Panc1 (cell line): ENCODE measurements around the gene DNM1L. TPM values are rescaled to one million over a fixed set of nuclear protein-coding genes. Genes with fewer than 3 reads are reported as not detected.

Experiments
- ATAC-seq: fragments of 200-7000 bp; cut with Tn5 transposase; 2 replicates; pipeline ENCODE4 v1.9.1; 2020; ENCODE audit warnings: mild to moderate bottlenecking, moderate library complexity
- BruUV-seq: library from RNA; stranded (reverse); fragments of 400-500 nt; replicated peaks from 2 replicates; lab custom pipeline; 2021; lab: Mats Ljungman, UMichigan
- CTCF ChIA-PET: fragments of 300-600 bp; sonication (Branson Sonifier 250); formaldehyde crosslinking; loops from one replicate; lab custom pipeline; 2022; ENCODE audit warnings: antibody characterized with exemption; lab: Charles Lee
- POLR2A ChIA-PET: fragments of 300-600 bp; sonication (Branson Sonifier 250); formaldehyde crosslinking; loops from one replicate; lab custom pipeline; 2022; ENCODE audit warnings: antibody characterized with exemption; lab: Charles Lee
- DNase-seq: peaks from one replicate; pipeline ENCODE4 v3.0.0-alpha.2; 2010; ENCODE audit warnings: low read depth, low spot score
- H3K27ac ChIP-seq: 2 replicates; pipeline ENCODE4 v1.5.1; 2011; ENCODE audit warnings: mild to moderate bottlenecking, low read length, inconsistent platforms
- H3K27me3 ChIP-seq: fragments of 200-500 bp; sonication (Bioruptor generic); 2 replicates; pipeline ENCODE4 v1.6.0; 2014; ENCODE audit warnings: low read length, inconsistent platforms; ENCODE audit not compliant: control insufficient read depth, insufficient read depth
- H3K36me3 ChIP-seq: fragments of 200-500 bp; sonication (Bioruptor generic); 2 replicates; pipeline ENCODE4 v1.5.1; 2014; ENCODE audit warnings: inconsistent platforms, mild to moderate bottlenecking, low read length, moderate library complexity; ENCODE audit not compliant: control insufficient read depth, insufficient read depth
- H3K4me1 ChIP-seq: 2 replicates; pipeline ENCODE4 v1.5.1; 2011; ENCODE audit warnings: inconsistent platforms, mild to moderate bottlenecking, low read length, moderate library complexity; ENCODE audit not compliant: control insufficient read depth, insufficient read depth
- H3K4me3 ChIP-seq, 2 experiments: 2 replicates each; pipeline ENCODE4 v1.5.1; 2011 to 2012; ENCODE audit warnings: low read depth in 2 of 2, low read length in 2 of 2, mild to moderate bottlenecking in 2 of 2, inconsistent platforms in 1 of 2, moderate library complexity in 1 of 2
- H3K9me3 ChIP-seq: fragments of 200-500 bp; sonication (Bioruptor generic); 2 replicates; pipeline ENCODE4 v1.5.1; 2014; ENCODE audit warnings: low read depth, mild to moderate bottlenecking, inconsistent platforms, low read length, moderate library complexity; ENCODE audit not compliant: control insufficient read depth, insufficient read depth
- POLR2AphosphoS5 ChIP-seq: IDR thresholded peaks from 2 replicates; pipeline ENCODE4 v1.6.1; 2012; ENCODE audit warnings: mild to moderate bottlenecking, low read depth, low read length, moderate library complexity
- SIN3A ChIP-seq: IDR thresholded peaks from 2 replicates; pipeline ENCODE4 v1.6.1; 2012; ENCODE audit warnings: low read depth, mild to moderate bottlenecking, low read length, moderate library complexity, borderline replicate concordance; ENCODE audit not compliant: insufficient read depth
- TCF7L2 ChIP-seq: IDR thresholded peaks from 2 replicates; pipeline ENCODE4 v1.6.1; 2011; ENCODE audit warnings: mild to moderate bottlenecking, low read depth, low read length, inconsistent platforms
- in situ Hi-C: cut with HindIII; loops from 2 replicates; pipeline ENCODE4 v1.10.0; 2016; ENCODE audit warnings: low sequenced_read_pairs, low pct_unique_long_range_greater_than_20kb
- intact Hi-C: fragments of 100-400 bp; cut with micrococcal nuclease; formaldehyde crosslinking; loops from one replicate; pipeline ENCODE4 v1.10.0; 2022; ENCODE audit not compliant: unreplicated experiment
- total RNA-seq: library from RNA; stranded (reverse); gene quantifications from one replicate; pipeline ENCODE4 v1.2.1, GENCODE V29; 2021; ENCODE audit not compliant: unreplicated experiment
- TF ChIP-seq, protein P1 (sequence below), 2 experiments: IDR thresholded peaks; 2 replicates each; pipeline ENCODE4 v1.6.1; 2011 to 2012; ENCODE audit warnings: low read depth in 2 of 2, control low read depth in 1 of 2, low read length in 1 of 2, mild to moderate bottlenecking in 1 of 2, moderate library complexity in 1 of 2; ENCODE audit not compliant: insufficient read depth in 1 of 2
- TF ChIP-seq, protein P2 (sequence below): fragments of 450-650 bp; IDR thresholded peaks from 2 replicates; pipeline ENCODE4 v1.5.1; 2017; ENCODE audit warnings: mild to moderate bottlenecking

The DNM1L gene
- total RNA-seq, 1 experiment from 2014 or later: 91.8 TPM

- H3K36me3 ChIP-seq: no peaks in the 10 kb centered on the region
- no peaks in the 10 kb centered on the region for H3K9me3 ChIP-seq
- no TSS peak for BruUV-seq
- no peaks in the 10 kb centered on the region for H3K4me1 ChIP-seq
- in situ Hi-C loops (no loop called here), intact Hi-C loops (no loop called here)
- ATAC-seq (no peak), DNase-seq (no peak)
- CTCF ChIA-PET: no interaction called here
- no peak overlapping the region for H3K27ac ChIP-seq
- H3K27me3 ChIP-seq: no peaks in the 10 kb centered on the region
- TF ChIP-seq, protein P1, sequence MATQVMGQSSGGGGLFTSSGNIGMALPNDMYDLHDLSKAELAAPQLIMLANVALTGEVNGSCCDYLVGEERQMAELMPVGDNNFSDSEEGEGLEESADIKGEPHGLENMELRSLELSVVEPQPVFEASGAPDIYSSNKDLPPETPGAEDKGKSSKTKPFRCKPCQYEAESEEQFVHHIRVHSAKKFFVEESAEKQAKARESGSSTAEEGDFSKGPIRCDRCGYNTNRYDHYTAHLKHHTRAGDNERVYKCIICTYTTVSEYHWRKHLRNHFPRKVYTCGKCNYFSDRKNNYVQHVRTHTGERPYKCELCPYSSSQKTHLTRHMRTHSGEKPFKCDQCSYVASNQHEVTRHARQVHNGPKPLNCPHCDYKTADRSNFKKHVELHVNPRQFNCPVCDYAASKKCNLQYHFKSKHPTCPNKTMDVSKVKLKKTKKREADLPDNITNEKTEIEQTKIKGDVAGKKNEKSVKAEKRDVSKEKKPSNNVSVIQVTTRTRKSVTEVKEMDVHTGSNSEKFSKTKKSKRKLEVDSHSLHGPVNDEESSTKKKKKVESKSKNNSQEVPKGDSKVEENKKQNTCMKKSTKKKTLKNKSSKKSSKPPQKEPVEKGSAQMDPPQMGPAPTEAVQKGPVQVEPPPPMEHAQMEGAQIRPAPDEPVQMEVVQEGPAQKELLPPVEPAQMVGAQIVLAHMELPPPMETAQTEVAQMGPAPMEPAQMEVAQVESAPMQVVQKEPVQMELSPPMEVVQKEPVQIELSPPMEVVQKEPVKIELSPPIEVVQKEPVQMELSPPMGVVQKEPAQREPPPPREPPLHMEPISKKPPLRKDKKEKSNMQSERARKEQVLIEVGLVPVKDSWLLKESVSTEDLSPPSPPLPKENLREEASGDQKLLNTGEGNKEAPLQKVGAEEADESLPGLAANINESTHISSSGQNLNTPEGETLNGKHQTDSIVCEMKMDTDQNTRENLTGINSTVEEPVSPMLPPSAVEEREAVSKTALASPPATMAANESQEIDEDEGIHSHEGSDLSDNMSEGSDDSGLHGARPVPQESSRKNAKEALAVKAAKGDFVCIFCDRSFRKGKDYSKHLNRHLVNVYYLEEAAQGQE (IDR thresholded peaks at IDR 0.05; ENCODE audit: insufficient read depth in 1 of 2, low read depth in 2 of 2, low read length in 1 of 2): no peak
- TF ChIP-seq POLR2AphosphoS5 (no peak), TCF7L2 (no peak), SIN3A (no peak)
- TF ChIP-seq, protein P2, sequence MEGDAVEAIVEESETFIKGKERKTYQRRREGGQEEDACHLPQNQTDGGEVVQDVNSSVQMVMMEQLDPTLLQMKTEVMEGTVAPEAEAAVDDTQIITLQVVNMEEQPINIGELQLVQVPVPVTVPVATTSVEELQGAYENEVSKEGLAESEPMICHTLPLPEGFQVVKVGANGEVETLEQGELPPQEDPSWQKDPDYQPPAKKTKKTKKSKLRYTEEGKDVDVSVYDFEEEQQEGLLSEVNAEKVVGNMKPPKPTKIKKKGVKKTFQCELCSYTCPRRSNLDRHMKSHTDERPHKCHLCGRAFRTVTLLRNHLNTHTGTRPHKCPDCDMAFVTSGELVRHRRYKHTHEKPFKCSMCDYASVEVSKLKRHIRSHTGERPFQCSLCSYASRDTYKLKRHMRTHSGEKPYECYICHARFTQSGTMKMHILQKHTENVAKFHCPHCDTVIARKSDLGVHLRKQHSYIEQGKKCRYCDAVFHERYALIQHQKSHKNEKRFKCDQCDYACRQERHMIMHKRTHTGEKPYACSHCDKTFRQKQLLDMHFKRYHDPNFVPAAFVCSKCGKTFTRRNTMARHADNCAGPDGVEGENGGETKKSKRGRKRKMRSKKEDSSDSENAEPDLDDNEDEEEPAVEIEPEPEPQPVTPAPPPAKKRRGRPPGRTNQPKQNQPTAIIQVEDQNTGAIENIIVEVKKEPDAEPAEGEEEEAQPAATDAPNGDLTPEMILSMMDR: no peak
- POLR2A ChIA-PET: no interaction called here
- H3K4me3 ChIP-seq: no peak overlapping the region
Measured at GRCh38 chr12:32789916-32790315, 110.8 kb downstream of the DNM1L start.

DNA sequence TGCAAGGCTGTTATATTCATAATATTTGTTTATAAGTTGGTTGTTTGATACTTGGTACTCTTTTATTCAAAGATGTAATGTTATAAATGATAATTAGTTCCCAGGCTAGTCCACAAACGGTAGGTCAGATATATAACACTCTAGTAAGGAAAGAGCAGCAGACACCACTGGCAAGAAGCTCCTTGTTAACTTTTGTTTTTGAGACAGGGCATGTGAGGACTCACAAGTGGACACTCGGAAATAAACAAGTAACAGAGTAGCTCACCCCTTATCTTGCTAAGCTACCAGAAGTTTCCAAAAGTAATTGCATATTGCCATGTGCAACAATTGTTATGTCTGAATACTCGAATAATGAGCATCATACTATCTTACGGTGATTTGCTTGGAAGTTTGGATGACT is 115.2 kb downstream of the DNM1L start:
- TF ChIP-seq SIN3A (no peak), TCF7L2 (no peak), POLR2AphosphoS5 (no peak)
- TF ChIP-seq, protein P2: no peak
- TF ChIP-seq, protein P1 (IDR thresholded peaks at IDR 0.05; ENCODE audit: insufficient read depth in 1 of 2, low read depth in 2 of 2, low read length in 1 of 2): no peak
- intact Hi-C loops (no loop called here), in situ Hi-C loops (no loop called here)
- ChIA-PET CTCF (no interaction called here), POLR2A (no interaction called here)
- ATAC-seq (no peak), DNase-seq (no peak)
- no TSS peak for BruUV-seq
- no peaks in the 10 kb centered on the region for H3K9me3 ChIP-seq
- H3K4me3 ChIP-seq: no peak overlapping the region
- no peaks in the 10 kb centered on the region for H3K36me3 ChIP-seq
- no peaks in the 10 kb centered on the region for H3K27me3 ChIP-seq
- no peak overlapping the region for H3K27ac ChIP-seq
- no peaks in the 10 kb centered on the region for H3K4me1 ChIP-seq

Other genes with a start within 250 kb of the DNM1L start
- 28.0 TPM for gene YARS2, start 76.6 kb downstream of the DNM1L start, total RNA-seq
- gene PKP2, start 217.5 kb downstream of the DNM1L start, total RNA-seq: 2.2 TPM